Mucosa of stomach (tissue), 1 donor: ENCODE data around the gene RECQL5.
"Not testable (repeated sequence)": the region's sequence is repeated elsewhere in the genome, so short reads cannot be mapped to it uniquely, and the experiment has no call there.

ENCODE experiments used
- H3K27me3 ChIP-seq: one replicate; pipeline ENCODE4 v1.7.0; 2013; ENCODE audit warnings: mild to moderate bottlenecking, low read length; ENCODE audit not compliant: control insufficient read depth, insufficient read depth
- H3K36me3 ChIP-seq: one replicate; pipeline ENCODE4 v1.7.0; 2013; ENCODE audit warnings: low read length; ENCODE audit not compliant: control insufficient read depth, insufficient read depth
- H3K4me1 ChIP-seq: one replicate; pipeline ENCODE4 v1.7.0; 2013; ENCODE audit warnings: mild to moderate bottlenecking, low read length; ENCODE audit not compliant: control insufficient read depth, insufficient read depth
- H3K4me3 ChIP-seq: one replicate; pipeline ENCODE4 v1.7.0; 2013; ENCODE audit warnings: low read length
- H3K9ac ChIP-seq: one replicate; pipeline ENCODE4 v1.7.0; 2013; ENCODE audit warnings: mild to moderate bottlenecking, low read length, moderate library complexity
- H3K9me3 ChIP-seq: one replicate; pipeline ENCODE4 v1.7.0; 2013; ENCODE audit warnings: mild to moderate bottlenecking, low read length, moderate library complexity; ENCODE audit not compliant: control insufficient read depth
- donor health status: Pancreatic carcinoma.

The RECQL5 gene

DNA sequence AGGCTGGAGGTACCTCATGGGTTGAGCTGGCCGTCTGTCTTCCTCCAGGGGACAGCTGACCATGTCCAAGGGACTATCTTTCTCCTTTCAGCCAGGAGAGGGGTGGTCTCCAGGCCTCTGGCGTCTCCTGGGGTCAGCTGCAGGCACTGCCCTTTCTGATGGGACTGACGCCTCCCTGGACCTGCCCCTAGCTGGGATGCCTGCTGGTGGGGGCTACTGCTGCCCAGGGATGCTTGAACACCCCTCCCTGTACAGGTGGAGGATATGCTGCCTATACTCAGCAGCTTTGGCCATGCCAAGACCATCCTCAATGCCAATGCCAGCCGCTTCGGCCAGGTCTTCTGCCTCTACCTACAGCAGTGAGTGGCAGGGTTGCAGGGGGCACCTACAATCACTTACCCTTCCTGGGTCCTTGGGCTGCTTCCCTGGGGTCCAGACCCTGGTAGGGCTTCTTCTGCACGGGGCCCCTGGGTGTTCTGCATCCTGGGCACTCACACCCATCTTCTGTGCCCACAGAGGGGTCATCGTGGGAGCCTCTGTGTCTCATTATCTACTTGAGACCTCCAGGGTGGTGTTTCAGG, 75.1 kb downstream of the RECQL5 start:
- Histone ChIP-seq H3K36me3 (no peaks in the 10 kb centered on the region), H3K4me1 (peaks cover 26% of the 10 kb centered on the region)

DNA sequence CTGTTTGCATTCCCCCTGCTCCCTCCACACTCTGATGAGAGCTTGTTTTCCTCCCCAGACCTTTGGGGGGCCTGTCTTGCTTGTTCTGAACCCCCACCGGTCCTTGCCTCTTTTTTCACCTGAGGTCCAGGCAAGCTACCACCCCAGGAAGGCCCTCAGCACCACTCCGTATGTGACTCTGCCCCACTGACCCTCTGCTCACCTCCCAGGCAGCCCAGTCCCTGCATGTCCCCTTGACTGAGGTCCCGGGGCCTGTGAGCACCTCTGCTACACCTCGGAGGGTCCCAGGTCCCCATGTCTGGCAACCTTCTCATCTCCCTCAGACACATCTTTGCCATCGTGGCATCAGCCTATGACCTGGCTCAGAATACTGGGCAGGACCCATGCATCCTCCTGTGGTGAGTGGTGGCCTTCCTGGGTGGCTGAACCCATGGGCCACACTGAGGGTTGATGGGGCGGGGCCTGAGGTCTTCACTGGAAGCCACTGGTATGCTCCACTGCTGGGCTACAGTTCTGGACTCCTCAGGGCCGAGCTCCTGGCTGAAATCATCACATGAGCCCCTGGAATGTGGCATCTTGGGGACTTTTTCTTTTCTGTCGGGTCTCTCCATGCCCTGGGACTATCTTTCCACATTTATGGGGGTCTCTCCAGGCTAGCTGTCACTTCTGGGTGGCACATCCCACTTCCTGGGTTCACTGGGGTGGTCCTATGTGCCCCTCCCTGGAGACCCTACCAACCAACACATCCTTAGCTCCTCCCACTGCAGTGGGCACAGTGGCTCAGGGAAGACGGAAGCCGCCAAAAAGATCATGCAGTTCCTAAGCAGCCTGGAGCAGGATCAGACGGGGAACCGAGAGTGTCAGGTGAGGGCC, 75.9 kb downstream of the RECQL5 start:
- Histone ChIP-seq H3K36me3 (no peaks in the 10 kb centered on the region), H3K4me3 (no peak overlapping the region), H3K27me3 (peaks cover 6% of the 10 kb centered on the region), H3K9me3 (no peaks in the 10 kb centered on the region), H3K4me1 (peaks cover 26% of the 10 kb centered on the region), H3K9ac (no peak overlapping the region)

More for the DNA sequence above, 75.1 kb downstream of the RECQL5 start:
- Histone ChIP-seq H3K4me3 (no peak overlapping the region), H3K27me3 (peaks cover 6% of the 10 kb centered on the region), H3K9me3 (no peaks in the 10 kb centered on the region), H3K9ac (no peak overlapping the region)

DNA sequence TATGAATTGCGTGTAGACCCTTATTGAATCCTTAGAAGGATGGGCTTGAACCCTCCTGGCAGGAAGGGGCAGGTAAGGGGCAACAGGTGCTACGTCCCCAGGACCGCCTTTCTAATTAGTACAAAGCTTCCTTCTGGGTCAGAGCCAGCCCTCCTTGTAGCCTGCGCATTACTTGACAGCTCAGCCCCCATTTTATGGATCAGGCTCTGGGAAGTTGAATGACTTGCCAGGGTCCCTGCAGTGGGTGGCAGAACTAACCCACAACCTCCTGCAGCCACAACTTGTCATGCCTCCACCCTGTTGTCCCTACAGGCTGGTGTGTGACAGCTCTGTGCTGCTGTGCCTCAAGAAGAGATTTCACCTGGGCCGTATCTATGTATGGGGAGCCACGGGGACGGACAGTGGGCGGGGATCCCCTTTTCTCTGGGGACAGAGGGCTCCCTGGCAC, 76.6 kb downstream of the RECQL5 start:
- no peak overlapping the region for H3K4me3 ChIP-seq
- no peak overlapping the region for H3K9ac ChIP-seq
- no peaks in the 10 kb centered on the region for H3K9me3 ChIP-seq
- H3K27me3 ChIP-seq = peaks cover 6% of the 10 kb centered on the region
- no peaks in the 10 kb centered on the region for H3K36me3 ChIP-seq
- H3K4me1 ChIP-seq = peaks cover 26% of the 10 kb centered on the region

DNA sequence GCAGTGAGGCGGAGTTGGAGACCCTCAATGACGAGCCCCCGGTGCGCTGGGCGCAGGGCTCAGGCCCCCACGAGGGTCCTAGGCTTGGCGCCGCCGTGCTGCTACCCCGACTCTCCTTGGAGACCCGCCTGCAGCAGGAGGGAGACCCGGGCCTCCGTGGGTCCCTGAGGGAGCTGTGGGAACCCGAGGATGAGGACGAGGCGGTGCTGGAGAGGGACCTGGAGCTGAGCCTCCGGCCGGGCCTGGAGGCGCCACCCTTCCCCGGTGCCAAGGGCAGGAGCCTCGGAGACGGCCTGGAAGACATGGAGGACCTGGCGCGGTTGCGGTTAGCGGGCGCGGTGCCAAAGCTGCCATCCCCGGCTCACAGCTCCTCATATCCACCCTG, 77.0 kb downstream of the RECQL5 start:
- H3K4me3 ChIP-seq = no peak overlapping the region
- no peaks in the 10 kb centered on the region for H3K9me3 ChIP-seq
- no peak overlapping the region for H3K9ac ChIP-seq
- H3K36me3 ChIP-seq = no peaks in the 10 kb centered on the region
- H3K4me1 ChIP-seq = peaks cover 26% of the 10 kb centered on the region
- H3K27me3 ChIP-seq = peaks cover 6% of the 10 kb centered on the region

DNA sequence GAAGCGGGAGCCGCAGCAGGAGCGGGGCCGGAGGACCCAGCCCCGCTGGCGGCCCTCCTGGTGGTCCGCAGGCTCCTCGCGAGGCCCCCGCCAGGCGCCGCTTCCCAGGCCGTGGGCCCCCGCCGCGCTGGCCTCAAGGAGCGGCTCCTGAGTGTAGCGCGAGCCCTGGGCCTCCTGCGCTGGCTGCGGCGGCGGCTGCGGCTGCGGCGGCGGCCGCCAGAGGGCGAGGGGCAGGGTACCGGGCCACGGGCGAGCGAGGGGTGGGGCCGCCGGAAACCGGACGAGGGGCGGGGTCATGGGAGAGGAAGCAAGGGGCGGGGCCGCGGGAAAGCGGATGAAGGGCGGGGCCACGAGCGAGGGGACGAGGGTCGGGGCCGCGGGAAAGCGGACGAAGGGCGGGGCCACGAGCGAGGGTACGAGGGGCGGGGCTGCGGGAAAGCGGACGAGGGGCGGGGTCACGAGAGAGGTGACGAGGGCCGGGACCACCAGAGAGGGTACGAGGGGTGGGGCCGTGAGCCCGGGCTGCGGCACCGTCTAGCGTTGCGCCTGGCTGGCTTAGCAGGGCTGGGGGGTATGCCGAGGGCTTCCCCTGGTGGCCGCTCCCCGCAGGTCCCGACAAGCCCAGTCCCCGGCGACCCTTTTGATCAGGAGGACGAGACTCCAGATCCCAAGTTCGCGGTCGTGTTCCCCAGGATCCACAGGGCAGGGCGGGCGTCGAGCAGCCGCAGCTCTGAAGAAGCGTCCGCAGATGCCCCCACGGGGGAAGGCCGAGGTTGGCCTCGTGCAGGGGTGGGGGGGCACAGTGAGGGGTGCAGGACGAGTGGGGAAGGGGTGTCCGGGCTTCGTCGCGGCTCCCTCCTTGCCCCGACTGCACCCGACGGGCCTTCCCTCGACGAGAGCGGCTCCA, 77.7 kb downstream of the RECQL5 start:
- Histone ChIP-seq H3K36me3 (no peaks in the 10 kb centered on the region), H3K9ac (peak overlapping the region; percentile 68), H3K9me3 (no peaks in the 10 kb centered on the region), H3K4me1 (peaks cover 26% of the 10 kb centered on the region), H3K4me3 (peak overlapping the region; percentile 12), H3K27me3 (peaks cover 6% of the 10 kb centered on the region)

DNA sequence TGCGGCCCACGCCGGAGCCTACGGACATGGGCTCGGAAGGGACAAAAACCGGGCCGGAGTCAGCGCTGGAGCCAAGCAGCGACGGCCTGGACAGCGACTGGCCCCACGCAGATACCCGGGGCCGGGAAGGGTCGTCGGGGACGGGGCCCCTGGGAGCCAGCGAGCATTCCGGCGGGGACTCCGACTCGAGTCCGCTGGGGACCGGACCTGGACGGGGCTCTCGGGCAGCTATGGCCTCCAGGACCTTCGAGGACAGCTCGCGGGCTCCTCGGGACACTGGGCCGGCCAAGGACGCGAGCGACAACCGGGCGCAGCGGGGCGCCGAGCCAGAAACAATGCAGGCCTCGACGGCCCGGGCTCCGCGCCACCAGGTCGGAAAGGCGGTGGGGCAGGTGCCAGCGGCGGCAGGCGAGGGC, 78.3 kb downstream of the RECQL5 start:
- Histone ChIP-seq H3K4me1 (peaks cover 26% of the 10 kb centered on the region), H3K27me3 (peaks cover 6% of the 10 kb centered on the region), H3K9ac (peak overlapping the region; percentile 68), H3K36me3 (no peaks in the 10 kb centered on the region), H3K9me3 (no peaks in the 10 kb centered on the region), H3K4me3 (peak overlapping the region; percentile 12)

DNA sequence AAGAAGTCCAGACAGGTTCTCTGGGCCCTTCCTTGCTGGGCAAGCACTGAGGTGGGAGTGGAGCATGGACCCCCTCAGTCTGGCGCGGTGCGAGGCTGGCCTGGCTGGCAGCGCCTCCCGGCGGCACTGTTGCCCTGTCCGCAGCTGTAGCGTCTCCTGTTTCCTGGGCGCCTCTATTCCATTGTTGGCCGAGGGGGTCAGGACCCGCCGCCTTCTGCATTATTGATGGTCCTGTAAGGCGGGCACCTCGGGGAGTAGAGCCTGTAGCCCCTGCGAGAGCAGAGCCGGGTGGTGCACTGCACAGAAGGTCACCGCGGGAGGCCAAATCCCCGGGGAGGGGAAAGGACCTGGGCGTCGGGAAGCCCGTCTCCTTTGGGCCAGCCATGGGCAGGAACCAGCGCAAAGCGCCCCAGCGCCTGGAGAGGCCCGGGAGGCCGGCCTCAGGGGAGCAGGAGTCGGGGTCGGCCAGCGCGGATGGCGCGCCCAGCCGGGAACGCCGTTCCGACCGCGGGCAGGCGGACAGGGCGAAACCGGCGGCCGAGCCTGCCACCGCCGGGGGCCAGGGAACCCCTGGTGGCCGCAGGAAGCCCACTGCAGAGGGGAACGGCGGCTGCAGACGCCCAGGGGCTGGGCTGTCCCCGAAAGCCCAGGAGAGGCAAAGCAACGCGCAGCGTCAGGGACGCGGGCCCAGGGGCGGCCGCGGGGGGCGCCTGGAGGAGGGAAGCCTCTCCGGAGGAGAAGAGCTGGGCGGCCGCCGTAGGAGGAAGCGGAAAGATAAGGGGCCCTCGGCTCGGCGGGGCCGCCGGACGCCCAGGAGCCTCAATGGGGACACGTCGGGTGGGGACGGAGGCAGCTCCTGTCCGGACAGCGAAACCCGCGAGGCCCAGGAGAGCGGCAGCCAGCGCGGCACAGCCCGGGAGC, 79.0 kb downstream of the RECQL5 start, which contains the start of gene MYO15B:
TSS of gene MYO15B (plus strand) at position 126 of the 921 bp plus-strand sequence. CDS start at position 384, 258 bp downstream.
- Histone ChIP-seq H3K4me1 (peaks cover 26% of the 10 kb centered on the region), H3K4me3 (peak within 1 kb of the TSS; percentile 31), H3K27me3 (peaks cover 6% of the 10 kb centered on the region), H3K36me3 (no peaks in the 10 kb centered on the region), H3K9me3 (no peaks in the 10 kb centered on the region), H3K9ac (peak within 1 kb of the TSS; percentile 68)

DNA sequence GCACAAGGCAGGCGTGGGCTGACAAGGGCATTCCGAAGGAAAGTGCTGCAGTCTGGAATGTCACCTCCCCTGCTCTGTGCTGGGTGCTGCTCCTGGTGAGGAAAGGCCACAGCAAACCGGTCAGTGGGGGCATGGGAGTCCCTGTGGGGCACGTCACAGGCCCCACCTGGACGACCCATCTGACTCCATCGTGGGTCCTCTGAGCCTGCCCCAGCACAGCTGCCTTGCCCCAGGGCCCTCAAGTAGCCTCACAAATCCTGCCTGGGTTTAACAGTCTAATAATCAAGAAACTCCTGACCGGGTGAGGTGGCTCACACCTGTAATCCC, 82.1 kb downstream of the RECQL5 start:
- no peaks in the 10 kb centered on the region for H3K36me3 ChIP-seq
- no peaks in the 10 kb centered on the region for H3K9me3 ChIP-seq
- peaks cover 6% of the 10 kb centered on the region for H3K27me3 ChIP-seq
- no peak overlapping the region for H3K4me3 ChIP-seq
- peaks cover 18% of the 10 kb centered on the region for H3K4me1 ChIP-seq
- no peak overlapping the region for H3K9ac ChIP-seq

DNA sequence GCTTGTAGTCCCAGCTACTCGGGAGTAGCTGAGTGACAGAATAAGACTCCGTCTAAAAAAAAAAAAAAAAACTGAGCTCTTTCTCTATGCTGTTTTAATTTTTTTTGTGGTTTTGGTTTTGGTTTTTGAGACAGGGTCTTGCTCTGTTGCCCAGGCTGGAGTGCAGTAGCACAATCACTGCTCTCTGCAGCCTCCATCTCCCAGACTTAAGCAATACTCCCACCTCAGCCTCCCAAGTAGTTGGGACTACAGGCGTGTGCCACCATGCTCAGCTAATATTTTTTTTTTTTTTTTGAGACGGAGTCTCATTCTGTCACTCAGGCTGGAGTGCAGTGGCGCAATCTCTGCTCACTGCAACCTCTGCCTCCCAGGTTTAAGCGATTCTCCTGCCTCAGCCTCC, 83.8 kb downstream of the RECQL5 start:
- H3K9ac ChIP-seq, H3K4me3 ChIP-seq, H3K36me3 ChIP-seq, H3K9me3 ChIP-seq, H3K27me3 ChIP-seq: not testable (repeated sequence)
- H3K4me1 ChIP-seq = peaks cover 18% of the 10 kb centered on the region

DNA sequence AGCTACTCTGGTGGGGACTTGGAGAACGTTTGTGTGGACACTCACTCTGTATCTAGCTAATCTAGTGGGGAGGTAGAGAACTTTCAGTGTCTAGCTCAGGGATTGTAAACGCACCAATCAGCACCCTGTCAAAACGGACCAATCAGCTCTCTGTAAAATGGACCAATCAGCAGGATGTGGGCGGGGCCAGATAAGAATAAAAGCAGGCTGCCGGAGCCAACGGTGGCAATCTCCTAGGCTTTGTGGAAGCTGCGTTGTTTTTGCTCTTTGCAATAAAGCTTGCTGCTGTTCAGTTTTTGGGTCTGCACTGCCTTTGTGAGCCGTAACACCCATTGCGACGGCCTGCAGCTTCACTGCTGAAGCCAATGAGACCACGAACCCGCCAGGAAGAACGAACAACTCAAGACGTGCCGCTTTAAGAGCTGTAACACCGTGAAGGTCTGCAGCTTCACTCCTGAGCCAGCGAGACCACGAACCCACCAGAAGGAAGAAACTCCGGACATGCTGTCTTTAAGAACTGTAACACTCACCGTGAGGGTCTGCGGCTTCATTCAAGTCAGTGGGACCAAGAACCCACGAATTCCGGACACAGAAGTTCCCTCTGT, 85.7 kb downstream of the RECQL5 start:
- peaks cover 15% of the 10 kb centered on the region for H3K4me1 ChIP-seq
- not testable (repeated sequence) for H3K36me3 ChIP-seq, H3K9me3 ChIP-seq, H3K4me3 ChIP-seq, H3K9ac ChIP-seq, H3K27me3 ChIP-seq
